Mesendoderm (in vitro differentiated cells): ENCODE measurements around the gene C1QTNF7.

Source experiments
- DNase-seq: peaks from one replicate; pipeline ENCODE4 v3.0.0; 2013
- H2AK5ac ChIP-seq: 2 replicates; pipeline ENCODE4 v1.6.1; 2013; ENCODE audit warnings: low read length, inconsistent platforms
- H2BK120ac ChIP-seq: 2 replicates; pipeline ENCODE4 v1.6.1; 2013; ENCODE audit warnings: low read depth, mild to moderate bottlenecking, low read length, moderate library complexity, mixed read lengths
- H2BK15ac ChIP-seq: replicated peaks from 2 replicates; pipeline ENCODE4 v1.6.1; 2013; ENCODE audit warnings: low read depth, mild to moderate bottlenecking, moderate library complexity
- H2BK5ac ChIP-seq: 2 replicates; pipeline ENCODE4 v1.6.1; 2013; ENCODE audit warnings: low read length, inconsistent platforms
- H3K18ac ChIP-seq: 2 replicates; pipeline ENCODE4 v1.6.1; 2013; ENCODE audit warnings: mild to moderate bottlenecking, low read length, mixed read lengths
- H3K23ac ChIP-seq: one replicate; pipeline ENCODE4 v1.6.1; 2013; ENCODE audit warnings: low read length
- H3K27ac ChIP-seq: 2 replicates; pipeline ENCODE4 v1.5.1; 2013; ENCODE audit warnings: low read depth, mild to moderate bottlenecking, inconsistent platforms, low read length, moderate library complexity
- H3K27me3 ChIP-seq: 2 replicates; pipeline ENCODE4 v1.6.1; 2013; ENCODE audit warnings: low read length, control low read depth, mild to moderate bottlenecking, inconsistent platforms; ENCODE audit not compliant: insufficient read depth, poor library complexity
- H3K36me3 ChIP-seq: 2 replicates; pipeline ENCODE4 v1.6.1; 2013; ENCODE audit warnings: low read length, inconsistent platforms; ENCODE audit not compliant: control insufficient read depth, insufficient read depth
- H3K4ac ChIP-seq: one replicate; pipeline ENCODE4 v1.6.1; 2013; ENCODE audit warnings: low read depth, mild to moderate bottlenecking, low read length, moderate library complexity
- H3K4me1 ChIP-seq: 2 replicates; pipeline ENCODE4 v1.6.1; 2013; ENCODE audit warnings: low read depth, low read length, inconsistent platforms; ENCODE audit not compliant: control insufficient read depth
- H3K4me2 ChIP-seq: 2 replicates; pipeline ENCODE4 v1.6.1; 2013; ENCODE audit warnings: low read length
- H3K4me3 ChIP-seq: 2 replicates; pipeline ENCODE4 v1.5.1; 2013; ENCODE audit warnings: mild to moderate bottlenecking, low read length
- H3K56ac ChIP-seq: one replicate; pipeline ENCODE4 v1.6.1; 2013; ENCODE audit warnings: low read length
- H3K79me1 ChIP-seq: 2 replicates; pipeline ENCODE4 v1.6.1; 2013; ENCODE audit warnings: low read length, inconsistent platforms
- H3K79me2 ChIP-seq: 2 replicates; pipeline ENCODE4 v1.6.1; 2013; ENCODE audit warnings: mild to moderate bottlenecking, low read length; ENCODE audit not compliant: control insufficient read depth, insufficient read depth
- H3K9ac ChIP-seq: 2 replicates; pipeline ENCODE4 v1.6.1; 2013; ENCODE audit warnings: low read length, inconsistent platforms
- H4K5ac ChIP-seq: one replicate; pipeline ENCODE4 v1.6.1; 2013; ENCODE audit warnings: low read length
- H4K8ac ChIP-seq: one replicate; pipeline ENCODE4 v1.6.1; 2013; ENCODE audit warnings: low read depth, mild to moderate bottlenecking, control low read depth, low read length, moderate library complexity
- WGBS: extraction: QIAGEN DNeasy Blood & Tissue Kit; methylation state at CpG from one replicate; pipeline ENCODE4 v1.1.7; 2013; ENCODE audit warnings: low lambda C conversion rate, missing lambda C conversion rate; ENCODE audit not compliant: insufficient coverage; ENCODE audit errors: extremely low coverage; 5-methylcytosine and 5-hydroxymethylcytosine counted together

The C1QTNF7 gene

GRCh38 chr4:15385515-15385914, 42.3 kb upstream of the C1QTNF7 start:
- no peak overlapping the region for H3K23ac ChIP-seq
- H3K4me1 ChIP-seq = no peaks in the 10 kb centered on the region
- H3K79me1 ChIP-seq = no peaks in the 10 kb centered on the region
- no peak overlapping the region for H4K8ac ChIP-seq
- no peak overlapping the region for H2AK5ac ChIP-seq
- no peak overlapping the region for H3K9ac ChIP-seq
- no peak overlapping the region for H4K5ac ChIP-seq
- no peak overlapping the region for H3K18ac ChIP-seq
- no peak for DNase-seq
- no peaks in the 10 kb centered on the region for H3K79me2 ChIP-seq
- H3K27ac ChIP-seq = no peak overlapping the region
- no peak overlapping the region for H3K4me3 ChIP-seq
- no peak overlapping the region for H3K4ac ChIP-seq
- H3K36me3 ChIP-seq = no peaks in the 10 kb centered on the region
- H2BK120ac ChIP-seq = no peak overlapping the region
- H2BK5ac ChIP-seq = no peak overlapping the region
- H2BK15ac ChIP-seq = no peak overlapping the region
- no peak overlapping the region for H3K4me2 ChIP-seq
- H3K27me3 ChIP-seq = no peaks in the 10 kb centered on the region
- H3K56ac ChIP-seq = no peak overlapping the region
- no CpG with 5 or more reads among the region's 6 CpGs for WGBS

GRCh38 chr4:15385928-15386327, 41.9 kb upstream of the C1QTNF7 start:
- no peak overlapping the region for H3K4me3 ChIP-seq
- no peak for DNase-seq
- no peaks in the 10 kb centered on the region for H3K79me2 ChIP-seq
- H4K8ac ChIP-seq = no peak overlapping the region
- no peak overlapping the region for H3K9ac ChIP-seq
- no peaks in the 10 kb centered on the region for H3K36me3 ChIP-seq
- H3K79me1 ChIP-seq = no peaks in the 10 kb centered on the region
- H2BK15ac ChIP-seq = no peak overlapping the region
- no peak overlapping the region for H4K5ac ChIP-seq
- H2BK5ac ChIP-seq = no peak overlapping the region
- H3K18ac ChIP-seq = no peak overlapping the region
- H3K27ac ChIP-seq = no peak overlapping the region
- H2BK120ac ChIP-seq = no peak overlapping the region
- no peaks in the 10 kb centered on the region for H3K27me3 ChIP-seq
- H3K56ac ChIP-seq = no peak overlapping the region
- no peaks in the 10 kb centered on the region for H3K4me1 ChIP-seq
- H3K4ac ChIP-seq = no peak overlapping the region
- no peak overlapping the region for H2AK5ac ChIP-seq
- no CpG with 5 or more reads among the region's 4 CpGs for WGBS
- H3K23ac ChIP-seq = no peak overlapping the region
- no peak overlapping the region for H3K4me2 ChIP-seq

GRCh38 chr4:15390494-15390893, 37.3 kb upstream of the C1QTNF7 start:
- Histone ChIP-seq H2AK5ac (no peak overlapping the region), H3K27ac (no peak overlapping the region), H3K4me1 (no peaks in the 10 kb centered on the region), H2BK15ac (no peak overlapping the region), H3K4me3 (no peak overlapping the region), H3K56ac (no peak overlapping the region), H3K79me1 (no peaks in the 10 kb centered on the region), H3K18ac (no peak overlapping the region), H3K79me2 (no peaks in the 10 kb centered on the region), H3K27me3 (no peaks in the 10 kb centered on the region), H3K36me3 (no peaks in the 10 kb centered on the region), H4K8ac (no peak overlapping the region), H3K23ac (no peak overlapping the region), H3K4me2 (no peak overlapping the region), H2BK5ac (no peak overlapping the region), H4K5ac (no peak overlapping the region), H2BK120ac (no peak overlapping the region), H3K9ac (no peak overlapping the region), H3K4ac (no peak overlapping the region)
- DNase-seq = no peak
- WGBS = no CpG with 5 or more reads among the region's 3 CpGs

GRCh38 chr4:15392053-15392805, 35.6 kb upstream of the C1QTNF7 start:
- no peak for DNase-seq
- Histone ChIP-seq H3K27ac (no peak overlapping the region), H3K4ac (no peak overlapping the region), H3K4me3 (no peak overlapping the region), H3K18ac (no peak overlapping the region), H4K5ac (no peak overlapping the region), H3K4me1 (no peaks in the 10 kb centered on the region), H3K9ac (no peak overlapping the region), H2BK15ac (no peak overlapping the region), H3K79me2 (no peaks in the 10 kb centered on the region), H3K36me3 (no peaks in the 10 kb centered on the region), H2AK5ac (no peak overlapping the region), H3K27me3 (no peaks in the 10 kb centered on the region), H2BK120ac (no peak overlapping the region), H3K4me2 (no peak overlapping the region), H2BK5ac (no peak overlapping the region), H3K79me1 (no peaks in the 10 kb centered on the region), H3K56ac (no peak overlapping the region), H3K23ac (no peak overlapping the region), H4K8ac (no peak overlapping the region)
- WGBS = no CpG with 5 or more reads among the region's 8 CpGs

GRCh38 chr4:15395311-15395710, 32.5 kb upstream of the C1QTNF7 start:
- Histone ChIP-seq H4K8ac (no peak overlapping the region), H3K79me2 (no peaks in the 10 kb centered on the region), H3K36me3 (no peaks in the 10 kb centered on the region), H3K27me3 (no peaks in the 10 kb centered on the region), H3K27ac (no peak overlapping the region), H3K4me2 (no peak overlapping the region), H4K5ac (no peak overlapping the region), H2BK5ac (no peak overlapping the region), H3K56ac (no peak overlapping the region), H2BK120ac (no peak overlapping the region), H3K4me1 (no peaks in the 10 kb centered on the region), H3K9ac (no peak overlapping the region), H2AK5ac (no peak overlapping the region), H3K23ac (no peak overlapping the region), H3K4ac (no peak overlapping the region), H3K4me3 (no peak overlapping the region), H3K18ac (no peak overlapping the region), H2BK15ac (no peak overlapping the region), H3K79me1 (no peaks in the 10 kb centered on the region)
- no CpG with 5 or more reads among the region's 4 CpGs for WGBS
- DNase-seq = no peak
